Omental fat pad (tissue), 4 donors: ENCODE measurements around the gene ADAM15. TPM values are rescaled to one million over a fixed set of nuclear protein-coding genes. Genes with fewer than 3 reads are reported as not detected.

ENCODE experiments used
- ATAC-seq: fragments of 150-250 bp; one replicate; pipeline ENCODE4 v1.9.1; 2016; ENCODE audit warnings: mild to moderate bottlenecking, moderate library complexity; ENCODE audit not compliant: low FRiP score
- DNase-seq: peaks from one replicate; pipeline ENCODE4 v3.0.0-alpha.2; 2019; ENCODE audit warnings: low spot score
- CTCF ChIP-seq, 3 donors: fragments of 450-650 bp; IDR thresholded peaks; one replicate each; pipeline ENCODE4 v1.5.1; 2016 to 2017; ENCODE audit warnings: antibody characterized with exemption in 3 of 3, mild to moderate bottlenecking in 3 of 3, moderate library complexity in 2 of 3
- total RNA-seq, 4 donors: library from RNA; depleted of rRNA; stranded (reverse); fragments of >200 nt; gene quantifications; one replicate each; pipeline ENCODE4 v1.1.0, GENCODE V29; 2016

ADAM15 gene
- total RNA-seq, 4 donors from 2014 or later, result 116 to 262 (median 157) TPM

- DNase-seq (no peak), ATAC-seq (no peak)
- TF ChIP-seq CTCF (IDR thresholded peaks at IDR 0.05), result no peak
Observed at GRCh38 chr1:155013632-155014031, 37.5 kb upstream of the ADAM15 start.

- no peak for DNase-seq
- no peak for TF ChIP-seq CTCF (IDR thresholded peaks at IDR 0.05)
- ATAC-seq, result no peak
Observed at GRCh38 chr1:155014709-155015508, 36.2 kb upstream of the ADAM15 start.

- no peak for DNase-seq
Observed at GRCh38 chr1:155015527-155016230, 35.4 kb upstream of the ADAM15 start.

GRCh38 chr1:155016231-155016831 is 34.8 kb upstream of the ADAM15 start:
- TF ChIP-seq CTCF (IDR thresholded peaks at IDR 0.05), result no peak
- ATAC-seq, result no peak
- DNase-seq, result no peak

More at GRCh38 chr1:155015527-155016230, 35.4 kb upstream of the ADAM15 start:
- TF ChIP-seq CTCF (IDR thresholded peaks at IDR 0.05), result no peak
- no peak for ATAC-seq

GRCh38 chr1:155017041-155017945 is 33.8 kb upstream of the ADAM15 start:
- peak in 2 of 3 donors; percentile 79 to 98 for TF ChIP-seq CTCF (IDR thresholded peaks at IDR 0.05)
- ATAC-seq (peak; percentile 93), DNase-seq (peak; percentile 91)

- DNase-seq (no peak), ATAC-seq (no peak)
- TF ChIP-seq CTCF (IDR thresholded peaks at IDR 0.05), result no peak
Observed at GRCh38 chr1:155017946-155018316, 33.2 kb upstream of the ADAM15 start.
